ENCODE data around the gene DEFB124.
"Not testable (repeated sequence)": the region's sequence is repeated elsewhere in the genome, so short reads cannot be mapped to it uniquely, and the experiment has no call there.

The DEFB124 gene

DNA sequence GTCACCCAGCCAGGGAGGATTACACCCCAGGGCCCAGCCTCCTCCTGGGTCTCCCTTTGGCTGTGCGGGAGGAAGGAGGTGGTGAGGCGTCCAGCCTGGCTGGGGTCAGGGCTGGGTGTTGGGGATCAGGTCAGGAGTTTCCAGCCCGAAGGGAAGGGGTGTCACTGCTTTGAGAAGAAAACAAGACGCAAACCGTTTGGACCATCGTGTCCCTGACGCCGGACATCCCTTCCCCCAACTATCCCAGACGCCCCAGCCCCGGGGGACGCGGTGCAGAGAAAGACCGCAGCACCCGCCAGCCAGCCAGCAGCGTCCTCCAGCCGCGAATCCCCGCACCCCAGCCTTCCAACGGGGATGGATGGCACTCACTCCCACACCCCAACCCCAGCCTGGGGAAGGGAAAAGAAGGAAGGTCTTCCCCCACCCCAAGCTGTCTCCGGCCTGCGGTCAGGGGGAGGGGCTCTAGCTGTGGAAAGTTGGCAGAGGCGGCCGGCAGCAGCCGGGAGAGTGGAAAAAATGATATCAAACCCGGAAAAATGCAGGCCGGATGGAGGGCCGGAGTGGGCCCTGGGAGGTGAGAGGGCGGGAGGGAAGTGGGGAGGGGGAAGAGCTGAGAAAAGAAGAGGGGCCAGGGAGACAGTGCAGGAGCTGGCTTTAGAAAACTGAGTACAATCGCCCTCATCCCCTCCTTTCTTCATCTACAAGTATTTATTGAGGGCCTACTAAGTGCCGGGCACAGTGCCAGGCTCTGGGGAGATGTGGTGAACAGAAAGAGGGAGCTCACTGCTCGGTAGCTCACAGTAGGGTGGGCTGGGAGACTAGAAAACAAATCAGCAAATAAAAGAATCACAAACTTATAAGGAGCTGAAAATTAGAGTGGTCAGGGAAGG, 10.8 kb upstream of the DEFB124 start:
- DNase-seq = no peak

DNA sequence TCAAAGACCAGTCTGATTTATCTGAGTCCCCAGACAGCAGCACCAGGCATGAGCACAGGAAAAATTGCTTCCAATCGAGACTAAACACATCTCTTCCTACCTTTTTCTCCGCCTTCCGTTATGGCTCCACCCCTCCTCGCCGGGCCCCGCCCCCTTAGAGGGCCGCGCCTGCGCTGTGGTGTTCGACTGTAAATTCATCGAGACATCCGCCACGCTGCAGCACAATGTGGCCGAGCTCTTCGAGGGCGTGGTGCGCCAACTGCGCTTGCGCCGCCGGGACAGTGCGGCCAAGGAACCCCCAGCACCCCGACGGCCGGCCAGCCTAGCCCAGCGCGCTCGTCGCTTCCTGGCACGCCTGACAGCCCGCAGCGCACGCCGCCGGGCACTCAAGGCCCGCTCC, 9.1 kb upstream of the DEFB124 start:
- DNase-seq = no peak

DNA sequence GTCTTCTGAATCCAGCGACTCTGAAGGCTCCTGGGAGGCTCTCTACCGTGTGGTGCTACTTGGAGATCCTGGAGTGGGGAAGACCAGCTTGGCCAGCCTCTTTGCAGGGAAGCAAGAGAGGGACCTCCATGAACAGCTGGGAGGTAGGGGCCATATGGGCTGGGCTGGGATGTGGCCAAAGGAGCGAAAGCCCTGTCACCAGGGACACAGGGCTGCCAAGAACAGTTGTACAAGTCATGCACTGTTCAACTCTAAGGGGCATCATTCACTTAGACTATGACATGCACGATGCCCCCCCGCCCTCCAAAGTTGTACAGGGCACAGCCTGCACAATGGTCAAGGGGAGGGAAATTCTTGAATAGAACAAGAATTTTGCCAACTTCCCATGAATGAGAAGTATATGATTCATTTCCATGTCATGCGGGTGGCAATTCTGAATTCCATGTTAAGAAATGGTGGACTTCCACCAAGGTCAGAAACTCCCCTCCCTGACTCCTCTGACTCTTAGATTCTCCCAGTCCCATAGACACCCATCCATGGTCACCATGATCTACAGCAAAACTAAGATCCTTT, 1.8 kb upstream of the DEFB124 start:
- DNase-seq = no peak

DNA sequence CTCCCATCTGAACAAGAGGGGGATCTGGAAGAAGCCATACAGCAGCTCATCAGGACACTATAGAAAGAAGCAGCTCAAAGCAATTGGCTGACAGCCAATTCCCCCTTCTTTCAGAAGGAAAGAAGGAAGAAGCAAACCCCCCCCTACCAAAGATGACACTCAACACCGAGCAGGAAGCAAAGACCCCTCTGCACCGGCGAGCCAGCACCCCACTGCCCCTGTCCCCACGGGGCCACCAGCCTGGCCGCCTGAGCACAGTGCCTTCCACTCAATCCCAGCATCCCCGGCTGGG, 1.3 kb upstream of the DEFB124 start:
- no peak for DNase-seq

DNA sequence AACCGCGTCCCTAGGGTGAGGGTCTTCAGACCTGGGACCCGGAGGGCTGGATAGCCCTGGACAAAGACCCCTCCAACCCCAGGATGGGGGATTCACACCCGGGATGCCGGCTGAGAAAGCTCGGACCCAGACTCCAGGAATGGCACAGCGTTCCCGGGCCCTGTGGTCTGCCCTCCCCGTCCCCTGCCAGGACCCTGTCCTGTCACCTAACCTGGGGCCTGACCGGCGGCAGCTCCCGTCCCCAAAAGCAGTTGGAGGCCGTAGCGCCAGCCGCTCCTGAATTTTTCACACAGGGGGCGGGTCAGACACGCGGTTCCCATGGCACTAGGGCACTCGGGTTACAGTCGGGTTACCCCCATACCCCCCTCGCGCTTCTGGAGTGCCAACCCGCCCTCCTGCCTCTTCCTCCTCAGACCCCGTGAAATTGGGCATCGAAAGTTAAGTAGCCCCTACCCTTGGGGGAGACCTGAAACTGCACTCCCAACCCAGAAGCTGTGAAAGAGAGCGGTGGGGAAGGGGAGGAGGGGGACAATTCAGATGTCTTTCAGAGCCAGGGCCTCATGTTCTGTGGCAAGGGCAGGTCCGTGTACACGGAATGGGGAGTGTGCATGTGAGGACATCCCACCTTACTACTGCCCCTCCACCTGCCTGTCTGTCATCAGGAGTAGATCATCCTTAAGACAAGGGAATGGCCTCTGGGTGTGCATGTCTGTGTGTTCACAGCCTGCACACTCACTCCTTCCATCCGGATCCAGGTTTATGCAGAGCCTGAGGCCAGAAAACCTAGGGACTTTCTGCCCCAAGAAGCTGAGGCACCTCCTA, 756 bp upstream of the DEFB124 start:
- no peak for DNase-seq

DNA sequence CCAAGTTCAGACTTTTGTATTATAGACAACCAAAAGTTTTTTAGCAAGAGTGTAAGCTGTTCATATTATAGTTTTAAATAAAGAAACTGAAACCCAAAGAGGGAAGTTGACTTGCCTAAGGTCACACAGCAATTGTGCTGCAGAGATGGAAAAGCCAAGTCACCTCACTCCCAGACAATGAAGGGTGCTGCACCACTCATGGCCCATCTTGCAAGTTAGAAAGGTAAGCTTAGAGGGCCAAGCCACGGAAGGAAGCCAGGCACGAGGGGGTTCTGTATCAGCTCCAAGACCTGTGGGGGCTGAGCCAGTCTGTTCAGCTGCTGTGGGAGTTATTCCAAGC, 860 bp downstream of the DEFB124 start:
- no peak for DNase-seq

DNA sequence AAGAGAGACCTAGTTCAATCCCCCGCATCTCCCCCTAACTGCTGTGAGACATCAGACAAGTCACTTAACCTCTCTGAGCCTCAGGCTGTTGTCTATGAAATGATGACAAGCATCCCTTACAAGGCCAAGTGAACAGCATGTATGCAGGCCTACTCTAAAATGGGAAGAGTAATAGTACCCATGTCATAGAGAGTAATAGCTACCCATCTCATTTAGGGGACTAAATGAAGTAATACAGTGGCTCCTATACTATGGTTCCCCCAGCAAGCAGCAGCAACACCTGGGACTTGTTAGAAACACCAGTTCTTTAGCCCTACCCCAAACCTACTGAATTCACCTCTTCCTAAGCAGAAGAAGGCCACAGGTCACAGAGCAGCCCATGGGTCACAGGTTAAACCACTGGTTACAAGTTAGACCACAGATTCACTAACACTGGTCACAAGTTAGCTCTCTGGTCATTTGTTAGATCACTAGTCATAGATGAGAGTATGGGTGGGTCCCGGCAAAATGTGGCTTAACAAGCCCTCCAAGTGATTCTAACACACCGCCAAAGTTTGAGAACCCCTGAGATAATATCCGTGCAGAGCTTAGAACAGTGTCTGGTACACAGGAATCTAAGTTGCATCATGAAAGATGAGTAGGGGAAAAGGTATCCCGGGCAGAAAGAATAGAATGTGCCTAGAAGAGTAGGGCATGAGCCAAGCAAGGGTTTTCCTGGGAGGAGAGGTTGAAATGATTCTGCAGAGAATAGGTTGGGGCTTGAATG, 1.4 kb downstream of the DEFB124 start:
- no peak for DNase-seq

DNA sequence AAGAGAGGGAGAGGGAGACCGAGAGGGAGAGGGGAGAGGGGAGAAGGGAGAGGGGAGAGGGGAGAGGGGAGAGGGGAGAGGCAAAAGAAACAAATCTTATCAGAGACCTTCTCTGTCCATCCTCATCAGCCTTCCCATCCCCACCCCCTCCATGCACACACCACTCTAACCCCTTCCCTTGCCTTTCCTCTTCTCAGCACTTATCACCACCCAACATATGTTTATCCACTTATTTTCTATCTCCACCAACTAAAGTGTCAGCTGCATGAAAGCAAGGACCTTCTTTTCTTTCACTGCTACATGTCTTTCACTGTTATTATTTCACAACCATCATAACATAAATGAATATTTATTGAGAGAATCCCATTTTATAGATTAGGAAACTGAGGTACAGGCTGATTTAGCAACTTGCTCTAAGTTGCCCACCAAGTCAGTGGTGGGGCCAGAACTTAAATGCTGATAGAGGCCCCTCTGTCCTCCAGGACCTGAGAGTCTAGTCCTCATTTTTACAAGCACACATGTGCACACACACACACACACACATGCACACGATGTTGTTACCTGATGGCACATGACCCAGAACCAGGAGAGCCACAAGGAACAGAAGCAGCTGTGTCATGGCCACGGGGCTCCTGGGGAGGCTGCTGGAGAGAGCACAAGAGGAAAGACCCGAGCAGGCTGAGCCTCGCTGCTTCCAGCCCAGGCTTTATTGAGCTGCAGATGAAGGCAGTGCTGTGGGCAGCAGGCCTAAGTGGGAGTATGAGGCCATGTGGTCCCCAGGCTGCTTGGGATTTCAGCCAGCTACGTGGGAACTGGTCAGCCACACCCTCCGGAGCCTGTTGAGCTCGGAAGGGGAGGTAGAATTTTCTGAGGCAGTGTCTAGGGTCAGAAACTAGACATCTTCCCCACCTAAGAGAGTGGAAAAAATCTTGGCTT, 2.3 kb downstream of the DEFB124 start:
- DNase-seq = no peak

DNA sequence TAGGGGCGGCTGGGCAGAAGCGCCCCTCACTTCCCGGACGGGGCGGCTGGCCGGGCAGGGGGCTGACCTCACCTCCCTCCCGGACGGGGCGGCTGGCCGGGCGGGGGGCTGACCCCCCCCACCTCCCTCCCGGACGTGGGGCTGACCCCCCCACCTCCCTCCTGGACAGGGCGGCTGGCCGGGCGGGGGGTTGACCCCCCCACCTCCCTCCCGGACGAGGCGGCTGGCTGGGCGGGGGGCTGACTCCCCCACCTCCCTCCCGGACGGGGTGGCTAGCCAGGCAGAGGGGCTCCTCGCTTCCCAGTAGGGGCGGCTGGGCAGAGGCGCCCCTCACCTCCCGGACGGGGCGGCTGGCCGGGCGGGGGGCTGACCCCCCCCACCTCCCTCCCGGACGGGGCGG, 4.0 kb downstream of the DEFB124 start:
- not testable (repeated sequence) for DNase-seq

DNA sequence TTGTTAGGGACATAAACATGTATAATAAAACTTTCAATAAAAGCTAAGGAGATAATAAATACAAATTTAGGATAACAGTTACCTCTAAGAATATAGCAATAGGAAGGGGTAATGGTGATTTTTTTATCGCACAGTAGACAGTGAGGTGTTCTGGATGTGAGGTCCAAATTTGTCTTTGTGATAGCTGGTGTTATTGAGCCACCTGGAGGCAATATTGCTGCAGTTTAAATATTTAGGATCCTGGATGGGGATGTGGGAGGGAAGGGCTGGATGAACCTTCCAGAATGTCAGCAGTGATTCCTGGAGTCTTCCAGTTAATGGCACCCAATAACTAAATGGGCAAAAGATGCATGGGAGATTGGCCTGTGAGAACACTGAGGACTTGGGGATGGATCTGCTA, 20.6 kb downstream of the DEFB124 start:
- DNase-seq = no peak

DNA sequence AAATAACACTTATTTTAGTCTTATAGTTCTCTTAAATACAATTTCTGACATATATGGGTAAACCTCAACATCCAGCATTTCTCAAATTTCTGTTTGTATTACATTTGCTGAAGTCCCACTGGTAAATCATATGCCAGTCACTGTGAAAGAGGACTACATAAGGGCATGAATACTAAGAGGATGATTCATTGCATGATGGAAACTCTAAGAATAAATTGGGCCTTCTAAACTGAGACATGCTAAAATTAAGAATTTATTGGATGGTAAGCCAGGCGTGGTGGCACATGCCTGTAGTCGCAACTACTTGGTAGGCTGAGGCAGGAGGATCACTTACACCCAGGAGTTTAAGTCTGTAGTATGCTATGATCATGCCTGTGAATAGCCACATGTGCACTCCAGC, 22.4 kb downstream of the DEFB124 start:
- DNase-seq = no peak

DNA sequence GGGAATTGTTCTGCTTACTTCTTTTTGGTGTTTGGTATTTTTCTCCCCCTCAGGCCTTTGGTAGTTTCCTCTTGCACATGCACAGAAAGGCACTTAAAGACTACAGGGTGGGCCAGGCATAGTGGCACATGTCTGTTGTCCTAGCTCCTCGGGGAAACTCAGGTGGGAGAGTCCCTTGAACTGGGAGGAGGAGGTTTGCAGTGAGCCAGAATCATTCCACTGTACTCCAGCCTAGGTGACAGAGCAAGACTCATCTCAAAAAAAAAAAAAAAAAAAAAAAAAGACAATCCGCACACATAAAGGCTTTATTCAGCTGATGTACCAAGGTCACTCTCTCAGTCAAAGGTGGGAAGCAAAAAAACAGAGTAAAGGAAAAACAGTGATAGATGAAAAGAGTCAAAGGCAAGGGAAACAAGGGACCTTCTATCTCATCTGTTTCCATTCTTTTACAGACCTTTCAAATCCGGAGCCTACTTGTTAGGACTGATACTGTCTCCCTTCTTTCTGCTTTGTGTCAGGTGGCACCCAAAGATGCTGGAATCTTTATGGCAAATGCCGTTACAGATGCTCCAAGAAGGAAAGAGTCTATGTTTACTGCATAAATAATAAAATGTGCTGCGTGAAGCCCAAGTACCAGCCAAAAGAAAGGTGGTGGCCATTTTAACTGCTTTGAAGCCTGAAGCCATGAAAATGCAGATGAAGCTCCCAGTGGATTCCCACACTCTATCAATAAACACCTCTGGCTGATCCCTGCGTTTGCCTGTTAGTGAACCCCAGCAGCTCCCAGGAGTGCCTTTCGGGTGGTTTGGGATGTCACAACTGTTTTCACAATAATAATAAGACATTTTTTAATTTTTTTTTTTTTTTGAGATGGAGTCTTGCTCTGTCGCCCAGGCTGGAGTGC, 25.2 kb downstream of the DEFB124 start:
- no peak for DNase-seq

DNA sequence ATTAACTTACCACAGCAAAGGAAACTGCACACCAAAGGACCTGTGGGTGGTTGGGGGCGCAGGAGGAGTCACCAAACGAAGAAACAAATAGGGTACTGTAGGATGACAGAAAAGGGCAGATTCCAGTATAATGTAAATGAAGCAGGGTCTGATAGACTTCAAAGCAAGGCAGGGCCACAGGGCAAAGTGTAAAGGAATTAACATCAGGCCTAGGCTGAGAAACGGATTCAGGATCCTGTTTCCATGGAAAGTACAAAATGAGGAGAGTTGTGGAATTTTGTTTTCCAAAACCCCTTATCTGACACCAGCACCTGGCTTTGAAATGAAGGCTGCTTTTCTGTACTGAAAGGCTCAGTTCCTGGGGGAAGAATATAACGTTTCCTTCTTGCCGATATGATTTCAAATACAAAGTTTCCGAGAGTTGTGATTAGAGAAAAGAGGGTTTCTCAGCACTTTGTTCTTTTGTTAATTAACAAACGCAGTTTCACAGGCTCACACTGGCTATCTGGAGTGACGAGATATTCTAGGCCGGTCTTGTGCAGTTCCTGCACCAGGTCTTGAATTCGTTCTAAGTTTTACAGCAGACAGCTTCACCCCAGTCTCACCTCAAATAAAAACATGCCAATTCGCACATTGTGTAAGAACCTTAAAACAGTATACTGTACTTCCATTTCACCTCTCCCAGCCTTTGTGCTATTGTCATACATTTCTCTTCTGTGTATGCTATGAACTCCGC, 28.7 kb downstream of the DEFB124 start:
- DNase-seq = no peak

DNA sequence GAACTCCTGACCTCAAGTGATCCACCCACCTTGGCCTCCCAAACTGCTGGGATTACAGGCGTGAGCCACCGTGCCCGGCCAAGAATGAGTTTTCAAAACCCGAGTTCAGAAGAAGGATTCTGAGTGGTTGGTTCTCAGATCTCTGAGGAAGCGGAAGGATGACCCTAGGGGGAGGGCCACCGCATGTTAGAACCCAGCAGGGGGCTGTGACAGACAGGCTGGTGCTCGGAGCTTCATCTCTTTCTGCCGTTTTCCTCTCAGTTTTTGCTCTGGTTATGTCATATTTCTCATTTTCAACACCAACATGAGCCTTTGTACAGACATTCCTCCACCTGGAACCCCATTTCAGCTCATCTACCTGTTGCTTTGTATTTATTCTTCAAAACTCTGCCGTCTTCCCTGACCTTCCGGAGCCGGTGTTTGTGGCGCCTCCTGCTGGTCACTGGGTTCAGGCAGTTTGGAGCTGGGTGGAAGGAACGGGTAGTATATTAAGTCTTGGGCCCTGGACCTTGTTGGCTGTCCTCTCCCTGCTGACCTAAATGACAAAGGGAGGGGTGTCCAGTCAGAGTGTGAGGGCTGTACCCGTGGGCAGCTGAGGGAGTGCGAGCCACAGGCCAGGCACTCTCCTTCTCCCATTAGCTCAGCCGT, 34.8 kb downstream of the DEFB124 start, which contains the start of gene DEFB123:
Gene DEFB123, plus strand, starts transcription at position 621 of the 648 bp plus-strand sequence. CDS start 67 bp downstream, outside the sequence.
- DNase-seq = no peak

DNA sequence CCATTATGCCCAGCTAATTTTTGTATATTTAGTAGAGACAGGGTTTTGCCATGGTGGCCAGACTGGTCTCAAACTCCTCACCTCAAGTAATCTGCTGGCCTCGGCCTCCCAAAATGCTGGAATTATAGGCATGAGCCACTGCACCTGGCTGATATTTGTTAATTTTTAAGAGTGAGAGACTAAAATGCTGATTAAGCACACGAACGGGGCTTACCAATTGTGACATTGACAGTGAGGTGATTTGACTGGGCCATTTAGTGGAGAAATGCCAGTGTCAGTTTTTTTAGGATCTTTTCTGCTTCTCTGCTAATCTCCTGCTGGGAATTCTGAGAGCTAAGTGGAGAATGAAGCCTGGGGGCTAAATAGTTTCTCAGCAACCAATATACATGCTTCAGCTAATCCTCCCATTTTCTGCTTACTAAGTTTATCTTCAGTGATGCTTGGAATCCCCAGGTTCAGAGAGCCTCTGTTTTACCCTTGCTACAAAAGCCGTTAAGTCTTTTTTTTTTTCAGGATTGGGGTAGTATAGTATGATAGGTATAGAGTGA, 44.3 kb downstream of the DEFB124 start:
- DNase-seq = no peak

DNA sequence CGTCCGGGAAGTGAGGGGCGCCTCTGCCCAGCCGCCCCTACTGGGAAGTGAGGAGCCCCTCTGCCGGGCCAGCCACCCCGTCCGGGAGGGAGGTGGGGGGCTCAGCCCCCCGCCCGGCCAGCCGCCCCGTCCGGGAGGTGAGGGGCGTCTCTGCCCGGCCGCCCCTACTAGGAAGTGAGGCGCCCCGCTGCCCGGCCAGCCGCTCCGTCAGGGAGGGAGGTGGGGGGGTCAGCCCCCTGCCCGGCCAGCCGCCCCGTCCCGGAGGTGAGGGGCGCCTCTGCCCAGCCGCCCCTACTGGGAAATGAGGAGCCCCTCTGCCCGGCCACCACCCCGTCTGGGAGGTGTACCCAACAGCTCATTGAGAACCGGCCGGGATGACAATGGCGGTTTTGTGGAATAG, 47.4 kb downstream of the DEFB124 start:
- not testable (repeated sequence) for DNase-seq

DNA sequence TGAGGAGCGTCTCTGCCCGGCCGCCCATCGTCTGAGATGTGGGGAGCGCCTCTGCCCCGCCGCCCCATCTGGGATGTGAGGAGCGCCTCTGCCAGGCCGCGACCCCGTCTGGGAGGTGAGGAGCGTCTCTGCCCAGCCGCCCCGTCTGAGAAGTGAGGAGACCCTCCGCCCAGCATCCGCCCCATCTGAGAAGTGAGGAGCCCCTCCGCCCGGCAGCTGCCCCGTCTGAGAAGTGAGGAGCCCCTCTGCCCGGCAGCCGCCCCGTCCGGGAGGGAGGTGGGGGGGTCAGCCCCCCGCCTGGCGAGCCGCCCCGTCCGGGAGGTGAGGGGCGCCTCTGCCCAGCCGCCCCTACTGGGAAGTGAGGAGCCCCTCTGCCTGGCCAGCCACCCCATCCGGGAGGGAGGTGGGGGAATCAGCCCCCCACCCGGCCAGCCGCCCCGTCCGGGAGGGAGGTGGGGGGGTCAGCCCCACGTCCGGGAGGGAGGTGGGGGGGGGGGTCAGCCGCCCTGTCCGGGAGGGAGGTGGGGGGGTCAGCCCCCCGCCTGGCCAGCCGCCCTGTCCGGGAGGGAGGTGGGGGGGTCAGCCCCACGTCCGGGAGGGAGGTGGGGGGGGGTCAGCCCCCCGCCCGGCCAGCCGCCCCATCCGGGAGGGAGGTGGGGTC, 47.9 kb downstream of the DEFB124 start:
- not testable (repeated sequence) for DNase-seq

DNA sequence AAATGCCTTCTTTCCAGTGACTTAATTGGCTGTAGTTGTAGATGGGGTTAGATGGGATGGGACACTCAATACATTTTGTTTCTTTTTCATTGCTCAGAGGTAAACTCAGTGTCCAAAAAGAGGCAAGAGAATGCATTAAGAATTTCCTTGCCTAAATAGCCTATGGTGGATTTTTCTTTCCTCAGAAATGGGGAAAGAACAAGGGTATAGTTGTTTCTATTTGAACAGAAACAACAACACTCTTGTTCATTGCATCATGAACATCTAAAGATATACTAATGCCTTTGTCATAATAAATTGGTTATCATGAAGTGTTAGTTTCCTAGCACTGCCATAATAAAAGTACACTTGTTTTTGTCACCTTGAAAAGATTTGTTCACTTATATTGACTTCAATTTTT, 49.1 kb downstream of the DEFB124 start:
- no peak for DNase-seq

DNA sequence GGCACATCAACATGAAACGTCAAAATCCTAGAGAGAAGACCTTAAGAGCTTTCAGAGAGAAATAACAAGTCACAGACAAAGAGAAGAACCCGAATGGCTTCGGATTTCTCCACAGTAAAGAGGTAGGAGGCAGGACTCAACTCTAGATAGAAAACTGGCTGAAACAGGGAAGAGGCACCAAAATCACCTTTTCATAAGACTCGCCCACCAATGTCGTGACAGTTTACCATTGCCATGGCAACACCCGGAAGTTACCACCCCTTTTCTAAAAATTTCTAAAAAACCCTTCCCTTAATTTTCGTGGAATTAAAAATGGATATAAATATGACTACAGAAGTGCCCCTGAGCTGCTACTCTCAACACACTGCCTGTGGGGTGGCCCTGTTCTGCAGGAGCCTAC, 56.6 kb downstream of the DEFB124 start:
- DNase-seq = no peak

Data from NCI-H748 treated with DMSO at 0.1 percent for 48 hours (cell line).